ENCODE results near the gene GRB7.
"Not testable (repeated sequence)": the region's sequence is repeated elsewhere in the genome, so short reads cannot be mapped to it uniquely, and the experiment has no call there.

GRB7 gene

DNA sequence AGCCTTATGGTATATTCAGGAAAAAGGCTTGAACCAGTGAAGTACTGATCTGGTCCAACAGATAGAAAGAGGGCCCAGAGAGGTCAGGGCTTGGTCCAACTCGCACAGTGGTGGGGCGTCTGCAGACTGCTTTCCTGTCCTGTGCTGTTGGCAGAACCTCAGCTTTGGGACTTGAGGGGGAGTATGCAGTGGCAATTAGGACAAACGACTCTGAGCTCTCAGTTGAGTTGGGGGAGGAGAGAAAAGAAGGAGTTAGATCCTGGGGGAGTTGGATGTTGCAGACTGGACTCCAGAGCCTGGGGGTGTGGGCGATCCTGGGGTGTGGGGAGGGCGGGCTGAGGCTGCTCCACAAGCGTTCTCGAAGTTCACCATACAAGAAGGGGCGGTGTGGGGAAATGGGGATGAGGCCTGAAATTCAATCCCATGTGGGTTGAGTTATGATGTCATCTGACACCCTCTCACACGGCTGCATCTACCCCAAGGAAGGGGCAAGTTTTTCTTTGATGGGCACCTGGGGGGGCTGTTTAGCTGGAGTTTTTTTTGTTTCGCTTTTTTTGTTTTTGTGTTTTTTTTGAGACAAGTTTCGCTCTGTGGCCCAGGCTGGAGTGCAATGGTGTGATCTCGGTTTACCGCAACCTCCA lies 14.6 kb downstream of the GRB7 start:
- no peak for DNase-seq (ENCODE audit: low spot score)

DNA sequence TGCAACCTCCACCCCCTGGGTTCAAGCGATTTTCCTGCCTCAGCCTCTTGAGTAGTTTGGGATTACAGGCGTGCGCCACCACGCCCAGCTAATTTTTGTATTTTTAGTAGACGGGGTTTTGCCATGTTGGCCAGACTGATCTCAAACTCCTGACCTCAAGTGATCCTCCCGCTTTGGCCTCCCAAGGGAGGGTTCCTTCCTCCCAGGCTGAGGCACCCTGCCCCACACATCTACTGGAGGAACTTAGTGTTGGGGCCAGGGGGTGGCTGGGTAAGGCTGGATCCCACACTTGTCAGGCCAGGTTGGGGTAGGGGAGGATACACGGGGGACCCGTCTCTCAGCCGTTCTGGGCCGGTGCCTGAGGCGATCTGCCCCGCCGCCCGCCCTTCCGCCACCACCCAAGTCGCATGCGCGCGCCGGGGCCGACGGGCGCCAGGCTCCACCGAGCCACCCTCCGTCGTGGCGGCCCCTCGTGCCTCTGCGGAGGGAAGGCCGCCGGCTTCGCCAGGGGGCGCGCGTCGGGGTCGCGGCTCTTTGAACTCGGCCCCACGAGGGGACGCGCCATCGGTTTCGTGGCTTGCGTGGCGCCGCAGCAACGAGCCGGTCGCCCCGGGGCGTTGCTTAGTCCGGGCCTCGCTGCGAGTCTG lies 15.9 kb downstream of the GRB7 start:
- DNase-seq (ENCODE audit: low spot score), result peak; percentile 15

DNA sequence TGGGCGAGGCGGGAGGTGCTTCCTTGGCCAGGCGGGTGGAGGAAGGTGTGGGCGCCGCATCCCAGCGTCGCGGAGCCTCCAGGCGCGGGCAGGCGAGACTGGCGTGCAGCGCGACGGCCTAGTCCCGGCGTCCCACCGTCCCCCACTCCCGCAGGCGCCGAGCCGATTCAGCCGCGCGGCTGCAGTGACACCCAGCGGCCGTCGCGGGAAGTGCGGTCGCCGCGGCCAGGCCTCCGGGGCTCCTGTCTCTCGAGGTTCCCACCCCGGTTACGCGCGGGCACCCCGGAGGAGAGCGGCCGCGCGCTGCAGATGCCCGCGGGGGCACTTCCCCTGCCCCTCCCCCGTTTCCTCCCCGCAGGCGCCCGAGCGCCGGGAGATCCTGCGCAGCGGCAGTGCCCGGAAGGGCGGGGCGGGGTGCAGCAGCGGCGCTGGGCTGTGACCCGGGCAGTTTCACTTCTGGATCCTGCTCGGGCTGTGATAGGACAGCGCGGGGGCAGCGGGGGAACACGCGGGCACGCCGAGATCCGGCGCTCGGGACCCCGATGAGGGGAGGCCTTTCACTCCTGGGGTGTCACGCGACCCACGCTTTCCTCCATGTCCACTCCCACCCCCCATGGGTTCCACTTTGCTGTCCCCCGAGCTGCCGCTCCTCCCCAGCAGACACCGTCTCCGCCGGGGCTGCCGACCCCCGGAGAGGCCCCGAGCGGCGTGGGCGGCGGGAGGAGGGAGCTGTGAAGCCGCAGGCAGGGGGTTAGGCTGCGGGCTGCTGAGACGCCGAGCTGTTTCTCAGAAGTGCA lies 16.6 kb downstream of the GRB7 start:
- DNase-seq (ENCODE audit: low spot score), result peak; percentile 76

DNA sequence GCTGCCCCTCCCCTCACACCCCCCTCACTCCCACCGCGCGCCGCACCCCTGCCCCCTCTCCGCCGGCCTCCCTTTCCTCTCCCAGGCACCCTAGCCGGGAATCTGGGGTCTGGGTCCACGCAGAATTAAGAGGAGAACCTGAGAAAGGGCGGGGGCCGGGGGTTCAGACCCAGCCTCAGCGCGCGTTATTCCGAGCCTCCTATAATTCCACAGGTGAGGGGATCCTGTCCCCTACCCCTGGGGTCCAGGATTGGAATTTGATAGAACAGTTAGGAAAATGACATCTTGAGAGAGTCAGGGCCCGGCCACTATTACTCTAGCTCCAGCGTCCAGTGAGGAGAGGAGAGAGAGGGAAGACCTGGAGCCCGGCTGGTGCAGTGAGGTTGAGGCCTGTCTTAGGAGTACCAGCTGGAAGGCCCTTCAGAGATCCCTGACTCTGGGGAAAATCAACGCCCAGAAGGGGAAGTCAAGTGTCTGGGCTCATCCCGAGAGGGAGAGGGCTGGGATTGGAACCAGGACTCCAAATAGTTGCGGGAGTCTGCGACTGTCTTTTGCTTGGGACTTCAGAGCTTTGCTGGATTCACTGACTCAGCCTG lies 17.3 kb downstream of the GRB7 start:
- peak; percentile 14 for DNase-seq (ENCODE audit: low spot score)

DNA sequence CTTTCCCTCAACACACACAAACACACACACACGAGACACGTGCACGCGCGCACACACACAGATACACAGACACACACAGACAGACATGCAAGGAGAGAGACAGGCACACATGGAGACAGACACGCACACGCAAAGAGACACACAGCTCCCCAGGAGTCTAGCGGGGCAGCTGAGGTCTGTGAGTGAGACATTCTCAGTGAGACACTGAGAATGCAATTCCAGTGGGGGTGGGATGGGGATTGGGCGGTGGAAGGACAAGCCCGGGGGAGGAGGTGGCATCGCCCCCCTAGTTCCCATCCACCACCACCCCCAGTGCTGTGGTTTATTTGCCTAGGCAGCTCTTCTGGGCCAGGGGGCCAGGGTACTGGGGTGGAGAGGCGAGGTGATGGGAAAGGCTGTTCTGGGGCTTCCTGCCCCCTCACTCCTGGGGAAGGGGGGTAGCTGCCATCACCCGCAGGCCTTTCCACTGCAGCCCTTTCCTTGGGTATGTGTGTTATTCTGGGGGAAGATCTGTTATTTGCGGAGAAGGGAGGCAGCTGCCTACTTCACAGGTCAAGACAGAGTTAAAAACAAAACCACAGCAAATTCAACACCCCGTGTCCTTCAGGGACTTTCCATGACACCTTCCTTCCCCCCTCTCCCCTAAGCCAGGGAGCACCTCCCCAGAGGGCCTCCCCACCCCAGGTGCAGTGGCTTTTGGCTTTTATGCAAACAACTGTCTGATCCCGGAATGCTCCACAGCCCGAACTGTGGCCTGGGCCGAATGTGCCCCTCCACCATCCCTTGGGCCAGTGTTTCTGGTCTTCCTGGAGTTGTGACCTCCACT lies 18.0 kb downstream of the GRB7 start:
- DNase-seq (ENCODE audit: low spot score), result no peak

DNA sequence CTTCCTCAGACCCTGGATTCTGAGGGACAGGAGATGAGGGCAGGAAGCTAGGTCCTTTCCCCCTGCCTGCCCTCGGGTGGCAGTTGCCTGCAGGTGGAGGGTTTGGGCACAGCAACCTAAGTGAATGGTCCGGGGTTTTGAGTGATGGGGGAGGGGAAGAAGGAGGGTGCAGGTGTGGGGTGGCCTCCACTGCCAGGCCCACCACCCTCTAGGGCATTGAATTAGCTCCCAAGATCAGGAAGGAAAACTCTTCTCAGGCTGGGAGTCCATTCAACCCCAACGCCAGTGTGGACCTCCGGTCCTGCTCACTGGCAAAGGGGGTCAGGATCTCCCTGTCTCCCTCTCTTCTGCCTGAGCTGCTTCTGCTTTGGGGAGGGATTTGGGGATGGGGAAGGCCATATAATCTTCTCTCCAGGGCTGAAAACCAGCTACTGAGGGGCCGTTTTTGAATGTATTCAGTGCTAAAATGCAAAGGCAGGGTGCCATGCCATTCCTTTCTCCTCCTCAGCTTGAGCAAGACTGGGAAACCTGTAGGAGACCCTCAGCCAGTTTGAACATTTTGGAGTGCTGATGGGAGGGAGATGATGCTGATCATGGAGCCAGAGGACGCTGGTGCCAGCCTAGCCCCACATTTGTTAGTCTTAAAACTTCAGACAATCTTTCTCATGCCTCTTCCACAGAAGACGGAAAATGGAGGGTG lies 18.8 kb downstream of the GRB7 start:
- no peak for DNase-seq (ENCODE audit: low spot score)

DNA sequence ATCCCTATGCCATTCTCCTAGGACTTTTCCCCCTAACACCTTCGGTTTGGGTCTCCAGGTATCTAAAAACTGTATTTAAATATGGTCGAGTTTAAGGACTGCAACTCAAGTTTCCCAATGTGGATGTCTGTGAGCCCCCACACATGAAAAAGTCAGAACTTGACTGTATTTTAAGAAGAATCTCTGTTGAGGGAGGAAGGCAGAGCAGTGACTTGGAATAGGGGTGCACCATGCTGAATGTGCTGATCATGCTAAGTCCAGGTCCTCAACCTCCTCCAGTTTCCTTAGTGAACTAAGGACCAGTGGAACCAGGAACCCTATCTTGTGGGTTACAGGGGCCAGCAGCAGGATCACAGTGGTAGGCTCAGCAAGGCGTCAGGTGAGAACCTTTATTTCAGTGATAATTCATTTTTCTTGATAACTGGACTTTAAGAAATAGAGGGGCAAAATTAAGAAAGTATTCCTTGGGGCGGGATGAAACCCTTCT lies 19.5 kb downstream of the GRB7 start:
- DNase-seq (ENCODE audit: low spot score), result no peak

DNA sequence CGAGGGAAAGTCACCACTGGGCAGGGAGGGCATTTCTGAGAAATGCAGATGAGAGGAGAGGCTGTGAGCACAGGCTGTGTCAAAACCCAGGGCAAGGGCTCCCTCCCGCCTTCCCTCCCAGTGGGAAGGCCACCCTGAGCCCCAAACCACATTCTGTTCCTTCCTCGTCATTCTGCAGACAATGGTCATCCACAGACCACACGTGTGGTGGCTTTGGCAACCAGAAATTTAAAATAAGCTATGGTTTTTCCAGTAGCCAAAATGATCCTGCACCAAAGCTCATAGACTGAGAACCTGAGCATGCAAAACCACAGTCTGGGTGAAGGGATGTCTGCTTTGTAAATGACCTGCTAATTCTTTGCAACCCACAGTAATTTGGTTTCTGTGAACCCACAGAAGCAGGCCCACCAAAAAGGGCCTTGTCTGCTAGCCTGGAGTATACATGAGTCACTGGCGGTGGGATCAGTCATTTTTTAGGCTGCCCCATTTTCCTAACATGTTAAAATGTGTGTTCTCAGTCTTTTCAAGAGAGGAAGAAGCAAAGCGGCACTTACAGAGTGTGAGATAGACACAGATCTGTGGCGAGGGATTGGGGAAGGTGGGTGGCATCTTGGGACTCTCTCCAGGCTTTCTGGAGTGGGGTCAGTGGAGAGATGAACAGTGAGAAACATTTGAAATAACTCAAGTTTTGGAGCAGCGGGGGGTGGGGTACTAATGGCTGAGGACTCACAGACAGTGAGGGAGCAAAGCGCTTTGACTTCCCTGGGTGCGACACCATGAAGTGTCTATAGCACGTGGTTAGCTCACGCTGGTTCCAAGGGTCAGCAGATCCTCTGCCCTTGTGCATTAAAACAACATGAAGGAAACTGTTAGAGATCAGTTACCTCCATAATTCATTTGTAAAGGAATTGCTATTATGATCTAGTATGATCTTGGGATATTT lies 20.5 kb downstream of the GRB7 start:
- no peak for DNase-seq (ENCODE audit: low spot score)

DNA sequence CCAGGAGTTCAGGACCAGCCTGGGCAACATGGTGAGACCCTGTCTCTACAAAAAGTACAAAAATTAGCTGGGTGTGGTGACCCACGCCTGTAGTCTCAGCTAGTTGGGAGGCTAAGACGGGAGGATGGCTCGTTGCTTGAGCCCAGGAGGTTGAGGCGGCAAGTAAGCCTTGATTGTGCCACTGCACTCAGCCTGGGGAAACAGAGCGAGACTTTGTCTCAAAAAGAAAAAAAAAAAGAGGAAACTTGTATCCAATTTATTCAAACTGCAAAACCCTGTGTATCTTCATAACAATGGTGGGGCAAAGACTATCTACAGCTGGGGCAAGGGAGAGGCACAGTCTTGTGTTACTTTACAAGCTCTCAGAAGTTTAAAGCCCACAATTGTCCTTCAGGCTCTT lies 21.5 kb downstream of the GRB7 start:
- DNase-seq (ENCODE audit: low spot score), result no peak

DNA sequence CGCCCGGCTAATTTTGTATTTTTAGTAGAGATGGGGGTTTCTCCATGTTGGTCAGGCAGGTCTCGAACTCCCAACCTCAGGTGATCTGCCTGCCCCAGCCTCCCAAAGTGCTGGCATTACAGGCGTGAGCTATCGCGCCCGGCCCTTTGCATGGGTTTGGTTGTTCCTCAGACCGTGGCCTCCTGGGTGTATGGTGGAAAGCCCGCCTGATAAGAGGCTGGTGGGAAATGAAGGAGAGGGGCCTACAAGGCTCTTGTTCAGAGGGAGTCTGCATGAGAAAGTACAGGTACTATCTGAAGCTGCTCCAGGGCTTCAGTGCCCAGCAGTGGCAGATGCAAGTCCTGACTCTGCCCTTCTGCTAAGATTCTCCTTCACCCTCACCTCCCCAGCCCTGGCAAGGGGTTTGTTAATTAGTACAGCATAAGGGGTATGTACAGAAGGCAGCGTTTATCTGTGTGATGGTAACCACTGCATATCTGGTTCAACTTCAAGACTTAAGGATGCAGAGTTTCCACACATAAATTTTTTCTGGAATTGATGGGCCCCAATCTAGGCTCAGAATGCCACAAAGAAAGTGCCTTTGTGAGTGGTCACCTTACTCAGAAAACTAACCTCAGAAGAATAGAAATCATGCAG lies 24.2 kb downstream of the GRB7 start:
- no peak for DNase-seq (ENCODE audit: low spot score)

DNA sequence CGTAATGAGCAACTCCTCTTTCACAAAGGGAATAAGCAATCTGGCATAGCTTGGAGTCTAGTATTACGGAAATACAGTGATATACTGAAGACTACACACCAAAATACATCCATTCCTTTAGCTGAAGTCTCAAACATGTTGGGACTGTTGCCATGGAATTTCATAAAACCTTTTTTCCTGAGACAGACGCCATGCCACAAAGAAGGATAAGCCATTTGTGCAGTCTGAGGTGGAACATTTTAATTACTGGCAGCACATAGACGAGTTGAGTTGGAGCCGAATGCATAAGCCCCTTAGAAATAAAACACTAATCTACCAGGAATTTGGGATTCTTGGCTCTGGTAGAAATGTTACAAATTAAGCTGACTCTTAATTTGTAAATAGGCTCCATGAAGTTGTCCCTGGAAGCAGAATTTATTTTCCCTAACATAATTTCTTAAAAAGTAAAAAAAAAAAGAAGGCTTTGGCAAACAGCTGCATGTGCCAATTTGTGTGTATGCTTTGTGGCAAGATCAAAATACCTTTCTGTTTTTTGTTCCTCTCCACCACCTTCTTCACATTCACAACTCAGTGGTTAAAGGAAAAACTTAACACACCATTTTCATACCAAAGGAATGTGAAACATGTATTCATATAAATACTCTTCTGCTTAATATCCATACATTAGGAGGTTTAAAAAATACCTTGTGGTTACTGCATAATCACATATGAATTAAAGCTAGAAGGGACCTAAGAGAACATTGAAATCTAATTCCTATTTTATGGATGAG lies 25.5 kb downstream of the GRB7 start:
- no peak for DNase-seq (ENCODE audit: low spot score)

DNA sequence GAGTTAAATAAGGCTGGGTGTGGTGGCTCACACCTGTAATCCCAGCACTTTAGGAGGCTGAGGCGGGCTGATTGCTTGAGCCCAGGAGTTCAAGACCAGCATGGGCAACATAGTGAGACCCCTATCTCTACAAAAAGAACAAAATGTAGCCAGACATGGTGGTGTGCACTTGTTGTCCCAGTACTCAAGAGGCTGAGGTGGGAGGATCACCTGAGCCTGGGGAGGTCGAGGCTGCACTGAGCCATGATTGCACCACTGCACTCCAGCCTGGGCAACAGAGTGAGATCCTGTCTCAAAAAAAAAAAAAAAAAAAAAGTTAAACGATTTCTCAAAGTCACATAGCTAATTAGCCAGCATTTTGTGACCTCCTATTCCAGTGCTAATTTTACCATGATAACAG lies 26.4 kb downstream of the GRB7 start:
- DNase-seq (ENCODE audit: low spot score), result not testable (repeated sequence)

DNA sequence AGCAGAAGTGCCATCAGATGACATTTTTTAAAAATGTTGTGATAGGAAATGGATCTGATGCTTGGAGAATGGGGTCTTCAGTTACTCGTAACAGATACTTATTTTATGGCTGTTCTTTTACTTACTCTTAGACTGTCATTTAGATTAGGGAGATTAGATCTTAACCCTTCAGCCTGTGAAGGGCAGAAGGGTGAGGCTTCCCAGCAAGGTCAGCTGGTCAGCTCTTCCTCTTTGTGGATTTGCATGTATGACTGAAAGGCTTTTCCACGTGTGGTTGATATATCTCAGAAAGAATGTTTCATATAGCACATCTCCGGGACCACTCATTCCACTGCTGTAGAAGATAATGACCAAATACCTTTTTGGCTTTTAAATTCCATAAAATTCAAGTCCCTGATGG lies 27.4 kb downstream of the GRB7 start:
- DNase-seq (ENCODE audit: low spot score), result no peak

DNA sequence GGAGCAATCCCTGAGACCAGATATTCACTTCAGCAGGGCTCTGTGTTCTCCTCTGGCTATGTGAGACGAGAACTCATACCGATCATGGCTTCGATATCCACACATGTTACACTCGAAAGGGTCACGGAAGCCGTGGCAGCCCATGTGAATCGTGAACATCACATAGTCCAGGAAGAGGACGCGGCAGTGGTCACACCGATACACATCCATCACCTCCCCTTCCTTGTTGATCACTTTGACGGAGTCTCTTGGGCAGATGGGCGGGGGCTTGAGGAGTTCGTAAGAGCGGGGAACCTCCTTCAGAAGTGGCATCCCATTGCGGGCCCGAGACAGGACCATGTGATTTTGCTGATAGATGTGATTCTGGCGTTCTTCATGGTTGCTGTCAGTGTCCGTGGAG lies 28.0 kb downstream of the GRB7 start:
- DNase-seq (ENCODE audit: low spot score), result no peak

DNA sequence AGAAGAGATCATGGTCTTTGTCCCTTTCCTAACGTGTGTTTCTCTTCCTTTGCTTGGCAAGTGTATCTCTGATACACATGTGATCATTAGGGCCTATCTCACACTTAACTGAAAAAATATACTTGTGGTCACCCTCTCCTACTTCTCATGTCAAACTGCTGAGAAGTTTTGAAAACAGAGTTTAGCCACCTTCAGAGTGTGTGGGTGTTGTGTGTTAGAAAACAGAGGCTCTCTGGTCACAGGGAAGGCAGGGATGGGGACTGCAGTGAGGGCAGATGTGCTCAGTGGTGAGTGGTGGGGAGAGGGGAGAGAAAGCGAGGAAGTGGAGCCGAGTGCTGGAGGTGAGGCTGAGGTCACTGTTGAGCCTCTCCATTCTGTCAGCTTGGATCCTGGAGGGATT lies 29.4 kb downstream of the GRB7 start:
- DNase-seq (ENCODE audit: low spot score), result no peak

DNA sequence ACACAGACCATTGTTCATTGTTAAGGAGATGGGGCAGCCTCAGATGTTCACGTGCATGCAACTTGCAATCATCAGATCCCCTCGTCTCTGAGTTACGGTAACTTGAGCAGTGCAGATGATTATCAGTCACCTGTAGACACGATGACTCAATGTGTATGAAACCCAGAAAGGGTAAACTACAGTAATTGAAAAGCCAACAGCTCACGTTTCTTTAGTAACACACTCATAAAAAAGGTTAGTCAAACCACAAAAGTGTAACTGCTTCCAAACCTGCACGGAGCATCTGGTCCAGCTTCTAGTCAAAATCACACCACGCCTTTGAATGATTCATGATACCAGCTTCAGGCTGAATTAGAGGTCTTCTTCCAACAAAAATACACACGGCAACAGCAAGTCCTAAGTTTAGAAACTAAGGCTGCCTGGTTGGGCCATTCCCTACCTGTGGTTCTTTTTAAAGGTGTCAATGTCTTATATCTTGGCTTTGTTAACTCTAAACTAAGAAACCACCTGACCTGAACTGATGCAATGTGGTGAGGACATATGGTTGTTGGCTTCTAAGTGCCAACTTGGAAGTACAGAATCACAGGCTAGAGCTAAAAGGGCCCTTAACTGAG lies 32.3 kb downstream of the GRB7 start:
- DNase-seq (ENCODE audit: low spot score), result no peak

DNA sequence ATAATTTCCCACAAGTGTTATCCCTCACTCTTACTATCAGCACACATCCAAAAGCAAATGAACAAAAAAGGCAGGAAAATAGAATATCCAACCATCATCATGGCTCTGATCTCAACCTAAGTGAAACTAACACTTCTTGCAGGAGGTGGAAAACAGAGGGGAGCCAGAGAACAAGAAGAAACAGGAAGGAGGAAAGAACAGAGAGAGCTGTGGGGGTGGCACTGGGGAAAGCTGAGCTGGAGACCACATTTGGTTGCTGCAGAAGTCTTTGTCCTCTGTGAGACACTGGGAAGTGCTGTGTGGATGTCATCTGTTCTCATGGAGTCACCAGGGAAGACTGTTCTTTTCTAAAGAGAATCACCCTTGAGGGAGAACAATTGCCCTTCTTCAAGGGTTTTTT lies 34.7 kb downstream of the GRB7 start:
- DNase-seq (ENCODE audit: low spot score), result no peak
